ENCODE results near the gene ZNF358. TPM values are rescaled to one million over a fixed set of nuclear protein-coding genes. Genes with fewer than 3 reads are reported as not detected.

ZNF358 gene
- total and polyA plus RNA-seq, 2 of the 13 experiments (the other 11 are each of a cell fraction or from before 2014, with no cell fraction given) = 9.1 to 37.0 TPM

- TF ChIP-seq, protein P1, sequence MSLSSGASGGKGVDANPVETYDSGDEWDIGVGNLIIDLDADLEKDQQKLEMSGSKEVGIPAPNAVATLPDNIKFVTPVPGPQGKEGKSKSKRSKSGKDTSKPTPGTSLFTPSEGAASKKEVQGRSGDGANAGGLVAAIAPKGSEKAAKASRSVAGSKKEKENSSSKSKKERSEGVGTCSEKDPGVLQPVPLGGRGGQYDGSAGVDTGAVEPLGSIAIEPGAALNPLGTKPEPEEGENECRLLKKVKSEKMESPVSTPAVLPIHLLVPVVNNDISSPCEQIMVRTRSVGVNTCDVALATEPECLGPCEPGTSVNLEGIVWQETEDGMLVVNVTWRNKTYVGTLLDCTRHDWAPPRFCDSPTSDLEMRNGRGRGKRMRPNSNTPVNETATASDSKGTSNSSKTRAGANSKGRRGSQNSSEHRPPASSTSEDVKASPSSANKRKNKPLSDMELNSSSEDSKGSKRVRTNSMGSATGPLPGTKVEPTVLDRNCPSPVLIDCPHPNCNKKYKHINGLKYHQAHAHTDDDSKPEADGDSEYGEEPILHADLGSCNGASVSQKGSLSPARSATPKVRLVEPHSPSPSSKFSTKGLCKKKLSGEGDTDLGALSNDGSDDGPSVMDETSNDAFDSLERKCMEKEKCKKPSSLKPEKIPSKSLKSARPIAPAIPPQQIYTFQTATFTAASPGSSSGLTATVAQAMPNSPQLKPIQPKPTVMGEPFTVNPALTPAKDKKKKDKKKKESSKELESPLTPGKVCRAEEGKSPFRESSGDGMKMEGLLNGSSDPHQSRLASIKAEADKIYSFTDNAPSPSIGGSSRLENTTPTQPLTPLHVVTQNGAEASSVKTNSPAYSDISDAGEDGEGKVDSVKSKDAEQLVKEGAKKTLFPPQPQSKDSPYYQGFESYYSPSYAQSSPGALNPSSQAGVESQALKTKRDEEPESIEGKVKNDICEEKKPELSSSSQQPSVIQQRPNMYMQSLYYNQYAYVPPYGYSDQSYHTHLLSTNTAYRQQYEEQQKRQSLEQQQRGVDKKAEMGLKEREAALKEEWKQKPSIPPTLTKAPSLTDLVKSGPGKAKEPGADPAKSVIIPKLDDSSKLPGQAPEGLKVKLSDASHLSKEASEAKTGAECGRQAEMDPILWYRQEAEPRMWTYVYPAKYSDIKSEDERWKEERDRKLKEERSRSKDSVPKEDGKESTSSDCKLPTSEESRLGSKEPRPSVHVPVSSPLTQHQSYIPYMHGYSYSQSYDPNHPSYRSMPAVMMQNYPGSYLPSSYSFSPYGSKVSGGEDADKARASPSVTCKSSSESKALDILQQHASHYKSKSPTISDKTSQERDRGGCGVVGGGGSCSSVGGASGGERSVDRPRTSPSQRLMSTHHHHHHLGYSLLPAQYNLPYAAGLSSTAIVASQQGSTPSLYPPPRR (CRISPR knock-in tag; IDR thresholded peaks at IDR 0.05; ENCODE audit: borderline replicate concordance) = no peak
- TF ChIP-seq TMF1 (CRISPR knock-in tag; IDR thresholded peaks at IDR 0.05; ENCODE audit: low read depth) = no peak
- no peak for TF ChIP-seq ARNT2 (CRISPR knock-in tag; IDR thresholded peaks at IDR 0.05; ENCODE audit: low read depth)
- no peak for TF ChIP-seq SOX6 (IDR thresholded peaks at IDR 0.05)
- TF ChIP-seq SOX6 (CRISPR knock-in tag; IDR thresholded peaks at IDR 0.05) = 0 out of 2 replicates have a peak, but pooled peaks have one; percentile 13
- no peak for TF ChIP-seq SRSF9 (IDR thresholded peaks at IDR 0.05; ENCODE audit: borderline replicate concordance, insufficient read depth, low read depth, low read length, poor library complexity, severe bottlenecking)
- no peak for TF ChIP-seq ZSCAN31 (CRISPR knock-in tag; IDR thresholded peaks at IDR 0.05; ENCODE audit: low read depth)
- TF ChIP-seq ZNF362 (CRISPR knock-in tag; IDR thresholded peaks at IDR 0.05; ENCODE audit: borderline replicate concordance) = no peak
- no peak for TF ChIP-seq FOSL2 (CRISPR knock-in tag; IDR thresholded peaks at IDR 0.05)
- TF ChIP-seq, protein P2, sequence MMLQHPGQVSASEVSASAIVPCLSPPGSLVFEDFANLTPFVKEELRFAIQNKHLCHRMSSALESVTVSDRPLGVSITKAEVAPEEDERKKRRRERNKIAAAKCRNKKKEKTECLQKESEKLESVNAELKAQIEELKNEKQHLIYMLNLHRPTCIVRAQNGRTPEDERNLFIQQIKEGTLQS (CRISPR knock-in tag; IDR thresholded peaks at IDR 0.05) = no peak
- TF ChIP-seq SP5 (CRISPR knock-in tag; IDR thresholded peaks at IDR 0.05; ENCODE audit: borderline replicate concordance, low read depth) = peak; percentile 41; the same call in 1 of the 2 replicates
- no peak for TF ChIP-seq ZNF446 (CRISPR knock-in tag; IDR thresholded peaks at IDR 0.05)
- TF ChIP-seq ZFP37 (CRISPR knock-in tag; IDR thresholded peaks at IDR 0.05; ENCODE audit: borderline replicate concordance) = no peak
- peak; percentile 58; the same call in 1 of the 2 replicates for TF ChIP-seq CCDC6 (CRISPR knock-in tag; IDR thresholded peaks at IDR 0.05)
- TF ChIP-seq ZNF205 (CRISPR knock-in tag; IDR thresholded peaks at IDR 0.05) = no peak
- no peak for TF ChIP-seq RAD21 (CRISPR knock-in tag; IDR thresholded peaks at IDR 0.05)
- TF ChIP-seq CBX2 (IDR thresholded peaks at IDR 0.05; ENCODE audit: low read depth, low read length) = no peak
- no peak for TF ChIP-seq CBX2 (CRISPR knock-in tag; IDR thresholded peaks at IDR 0.05; ENCODE audit: low read depth)
- peak; percentile 52 for TF ChIP-seq ZEB1 (IDR thresholded peaks at IDR 0.05; ENCODE audit: insufficient replicate concordance, low read depth)
- TF ChIP-seq SP4 (CRISPR knock-in tag; IDR thresholded peaks at IDR 0.05) = no peak
- TF ChIP-seq, protein P3, sequence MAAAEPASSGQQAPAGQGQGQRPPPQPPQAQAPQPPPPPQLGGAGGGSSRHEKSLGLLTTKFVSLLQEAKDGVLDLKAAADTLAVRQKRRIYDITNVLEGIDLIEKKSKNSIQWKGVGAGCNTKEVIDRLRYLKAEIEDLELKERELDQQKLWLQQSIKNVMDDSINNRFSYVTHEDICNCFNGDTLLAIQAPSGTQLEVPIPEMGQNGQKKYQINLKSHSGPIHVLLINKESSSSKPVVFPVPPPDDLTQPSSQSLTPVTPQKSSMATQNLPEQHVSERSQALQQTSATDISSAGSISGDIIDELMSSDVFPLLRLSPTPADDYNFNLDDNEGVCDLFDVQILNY (CRISPR knock-in tag; conservative IDR thresholded peaks at IDR 0.05) = no peak
- peak; percentile 52 for TF ChIP-seq CTCF (CRISPR knock-in tag; IDR thresholded peaks at IDR 0.05)
Observed at GRCh38 chr19:7534531-7535046, 18.7 kb downstream of the ZNF358 start (continued).

Measured in HepG2 (cell line).